Measurements from ENCODE around the gene HDAC4.

- TF ChIP-seq CTCF (IDR thresholded peaks at IDR 0.05) (no peak), POLR2A (IDR thresholded peaks at IDR 0.05) (no peak)
Measured at GRCh38 chr2:239171643-239172042, 229.2 kb downstream of the HDAC4 start.

Data from tibial nerve (tissue), 3 donors.